Stimulated activated CD8-positive, alpha-beta memory T cell treated with anti-CD3 and anti-CD28 coated beads, Interleukin-12 subunit alpha, Interleukin-12 subunit beta, amount 100 ng/mL, for 1 hour (primary cell): ENCODE measurements around the gene EPHB3.

Source experiments
- DNase-seq: peaks from one replicate; pipeline ENCODE4 v3.0.0-alpha.2; 2020; ENCODE audit warnings: low read depth

The EPHB3 gene

GRCh38 chr3:184543843-184544512, 17.6 kb upstream of the EPHB3 start:
- DNase-seq: peak; percentile 48

- DNase-seq: no peak
These were observed 17.1 kb upstream of the EPHB3 start for GRCh38 chr3:184544513-184544861.

GRCh38 chr3:184545769-184546168, 15.8 kb upstream of the EPHB3 start:
- no peak for DNase-seq

GRCh38 chr3:184546252-184546651, 15.3 kb upstream of the EPHB3 start:
- no peak for DNase-seq

GRCh38 chr3:184549796-184550577, 11.6 kb upstream of the EPHB3 start:
- DNase-seq: no peak

GRCh38 chr3:184551103-184551502, 10.5 kb upstream of the EPHB3 start:
- no peak for DNase-seq

- no peak for DNase-seq
These were observed 9.8 kb upstream of the EPHB3 start for GRCh38 chr3:184551614-184552256.

- no peak for DNase-seq
These were observed 9.3 kb upstream of the EPHB3 start for GRCh38 chr3:184552296-184552695.

GRCh38 chr3:184552863-184553262, 8.7 kb upstream of the EPHB3 start:
- no peak for DNase-seq

- no peak for DNase-seq
These were observed 8.2 kb upstream of the EPHB3 start for GRCh38 chr3:184553385-184553784.

GRCh38 chr3:184554461-184554860, 7.1 kb upstream of the EPHB3 start:
- no peak for DNase-seq

GRCh38 chr3:184556582-184557347, 4.8 kb upstream of the EPHB3 start:
- no peak for DNase-seq

GRCh38 chr3:184557348-184557950, 4.1 kb upstream of the EPHB3 start:
- no peak for DNase-seq

- no peak for DNase-seq
These were observed 2.9 kb upstream of the EPHB3 start for GRCh38 chr3:184558726-184559125.

GRCh38 chr3:184559336-184559735, 2.2 kb upstream of the EPHB3 start:
- no peak for DNase-seq

- DNase-seq: no peak
These were observed 1.1 kb upstream of the EPHB3 start for GRCh38 chr3:184560531-184560930.

GRCh38 chr3:184561913-184562877, 610 bp downstream of the EPHB3 start:
- no peak for DNase-seq

- no peak for DNase-seq
These were observed 1.4 kb downstream of the EPHB3 start for GRCh38 chr3:184562878-184563560.

GRCh38 chr3:184563561-184563925, 2.0 kb downstream of the EPHB3 start:
- no peak for DNase-seq

- no peak for DNase-seq
These were observed 2.5 kb downstream of the EPHB3 start for GRCh38 chr3:184563941-184564684.
